ENCODE results near the gene UGT1A5. TPM values are rescaled to one million over a fixed set of nuclear protein-coding genes. Genes with fewer than 3 reads are reported as not detected.
A peak's percentile ranks its signal among the peaks of the same experiment; 100 is the strongest.

UGT1A5 gene
- total RNA-seq, 1 donor from 2014 or later: 3.8 TPM

- no peak for DNase-seq (ENCODE audit: low read depth)
These were observed 68.1 kb downstream of the UGT1A5 start for GRCh38 chr2:233780771-233781170.

DNA sequence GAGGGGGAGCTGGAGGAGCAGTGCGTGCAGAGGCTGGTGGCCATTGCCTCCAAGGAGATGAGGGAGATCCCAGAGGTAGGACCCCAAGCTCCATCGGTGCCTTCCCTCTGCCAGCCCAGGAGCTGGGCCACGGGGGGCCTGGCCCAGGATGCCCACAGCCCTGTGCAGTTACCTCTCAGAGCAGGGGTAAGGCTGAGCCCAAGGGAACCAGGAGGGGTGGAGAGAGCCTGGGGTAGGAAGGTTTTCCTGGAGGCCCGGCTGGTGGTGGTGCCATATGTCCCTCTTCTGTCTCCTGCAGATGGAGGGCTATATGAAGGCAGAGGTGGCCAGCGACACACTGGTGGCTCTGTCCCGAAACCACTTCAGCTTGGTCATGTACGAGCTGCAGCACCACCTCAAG is 76.8 kb downstream of the UGT1A5 start:
- no peak for DNase-seq (ENCODE audit: low read depth)

DNA sequence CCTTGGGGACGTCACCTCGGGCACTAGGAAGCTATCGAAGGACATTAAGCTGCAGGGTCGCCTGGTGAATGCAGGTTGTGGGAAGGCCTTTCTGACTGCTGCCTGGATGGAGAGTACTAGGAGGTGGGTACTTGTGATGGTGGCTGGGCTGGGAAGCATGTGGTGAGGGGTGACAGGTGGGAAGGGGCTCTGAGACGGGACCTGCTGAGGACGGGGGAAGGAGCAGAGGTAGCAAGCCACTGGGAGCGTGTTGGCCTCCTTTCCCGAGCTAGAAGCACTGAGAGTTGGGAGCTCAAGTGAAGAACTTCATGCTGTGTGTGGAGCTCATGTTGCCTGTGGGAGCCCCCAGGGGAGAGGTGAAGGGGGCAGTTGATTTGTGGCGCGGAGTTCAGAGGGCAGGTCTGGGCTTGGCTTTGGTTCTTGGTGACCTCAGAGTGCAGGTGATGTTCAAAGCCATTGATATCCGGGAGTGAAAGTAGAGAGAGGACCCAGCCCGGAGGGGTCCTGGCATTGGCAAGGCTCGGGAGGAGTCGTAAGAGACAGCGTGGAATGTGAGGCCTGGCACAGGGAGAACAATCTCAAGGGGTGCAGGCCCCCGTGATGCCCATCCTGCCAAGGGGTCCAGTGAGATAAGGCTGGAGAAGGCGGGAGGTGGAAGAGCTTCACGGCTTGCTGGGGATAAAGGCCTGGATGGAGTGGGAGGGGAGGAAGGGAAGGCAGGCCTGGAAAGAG is 78.6 kb downstream of the UGT1A5 start:
- no peak for DNase-seq (ENCODE audit: low read depth)

- DNase-seq (ENCODE audit: low read depth): no peak
These were observed 79.2 kb downstream of the UGT1A5 start for GRCh38 chr2:233791883-233792329.

GRCh38 chr2:233792720-233793119 is 80.0 kb downstream of the UGT1A5 start:
- DNase-seq (ENCODE audit: low read depth): no peak

DNA sequence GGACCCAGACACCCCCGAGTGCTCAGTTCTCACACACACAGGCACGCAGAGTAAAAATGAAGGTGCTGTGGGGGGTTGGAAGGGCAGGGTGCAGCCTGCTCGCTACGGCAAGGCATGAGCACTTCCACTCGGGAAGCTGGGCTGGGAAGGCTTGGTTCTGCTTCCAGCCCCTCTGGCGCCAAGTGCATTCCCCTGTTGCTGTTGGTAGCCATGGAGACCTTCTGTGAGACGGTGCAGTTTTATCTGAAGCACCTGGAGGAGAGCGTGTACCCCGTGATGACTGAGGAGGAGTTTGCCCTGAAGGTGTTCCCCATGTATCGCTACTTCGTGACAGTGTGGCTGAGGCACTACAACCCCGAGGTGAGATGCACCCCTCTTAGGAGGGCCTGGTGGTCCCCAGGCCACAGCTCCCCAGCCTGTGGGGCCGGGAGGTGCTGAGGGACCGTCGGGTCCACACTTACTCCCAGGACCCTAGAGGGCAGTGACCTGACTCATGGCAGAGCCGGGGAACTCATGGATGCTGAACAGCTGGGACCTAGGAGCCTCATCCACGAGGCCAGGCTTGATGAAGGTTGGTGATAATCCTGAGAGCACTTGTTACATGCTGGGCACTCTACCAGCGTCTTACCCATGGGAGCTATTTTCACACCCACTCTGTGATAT is 80.9 kb downstream of the UGT1A5 start:
- no peak for DNase-seq (ENCODE audit: low read depth)

DNA sequence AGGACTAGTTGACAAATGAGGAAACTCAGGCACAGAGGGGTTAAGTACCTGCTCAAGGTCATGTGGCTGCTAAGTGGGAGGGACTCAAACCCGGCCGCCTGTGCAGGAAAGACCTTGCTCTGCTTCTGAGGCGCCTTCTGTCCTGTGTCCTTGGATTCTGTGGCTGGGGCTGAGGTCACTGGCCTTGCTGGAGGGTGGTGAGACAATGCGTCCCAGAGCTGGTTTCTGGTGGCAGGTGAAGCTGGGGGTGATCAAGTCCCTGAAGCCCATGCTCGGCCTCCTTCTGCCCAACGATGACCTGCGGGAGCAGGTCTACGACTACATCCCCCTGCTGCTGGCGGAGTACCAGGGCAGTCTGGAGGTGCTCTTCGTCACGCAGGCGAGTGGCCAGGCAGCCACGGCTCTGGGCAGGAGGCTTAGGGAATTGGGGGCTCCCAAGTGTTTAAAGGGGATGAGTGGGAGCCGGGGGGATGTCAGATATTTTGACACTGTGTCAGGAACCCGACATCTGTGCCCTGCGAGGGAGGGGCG is 81.5 kb downstream of the UGT1A5 start:
- DNase-seq (ENCODE audit: low read depth): no peak

- DNase-seq (ENCODE audit: low read depth): no peak
These were observed 83.0 kb downstream of the UGT1A5 start for GRCh38 chr2:233795735-233796171.

- no peak for DNase-seq (ENCODE audit: low read depth)
These were observed 83.5 kb downstream of the UGT1A5 start for GRCh38 chr2:233796254-233796653.

GRCh38 chr2:233798335-233799086 is 85.8 kb downstream of the UGT1A5 start:
- DNase-seq (ENCODE audit: low read depth): no peak

DNA sequence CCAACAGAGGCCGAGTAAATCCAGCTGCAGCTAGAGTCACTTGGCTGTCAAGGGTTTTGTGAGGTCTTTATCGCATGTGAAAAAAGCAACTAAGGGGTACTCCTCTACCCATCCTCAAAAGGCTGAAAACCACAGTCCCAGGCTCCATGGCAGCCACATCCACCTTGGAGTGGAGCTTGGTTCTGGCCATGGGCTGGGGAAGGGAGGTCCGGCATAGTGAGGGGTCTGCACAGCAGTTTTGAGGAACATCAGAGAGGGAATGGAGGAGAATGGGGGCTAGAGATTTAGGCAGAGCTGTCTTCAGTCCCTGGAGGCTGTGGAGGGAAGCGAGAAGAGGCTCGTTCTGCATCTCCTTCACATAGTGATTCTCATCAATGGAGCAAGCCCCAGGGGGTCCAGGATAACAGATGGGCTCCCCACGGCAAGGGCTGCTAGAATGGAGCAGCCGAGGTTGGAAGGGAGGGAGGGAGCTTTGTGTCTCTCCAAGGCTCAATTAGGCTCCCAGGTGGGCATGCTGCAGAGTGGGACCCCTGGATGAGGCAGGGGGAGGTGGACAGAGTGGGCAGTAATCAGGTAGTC is 86.5 kb downstream of the UGT1A5 start:
- no peak for DNase-seq (ENCODE audit: low read depth)

DNA sequence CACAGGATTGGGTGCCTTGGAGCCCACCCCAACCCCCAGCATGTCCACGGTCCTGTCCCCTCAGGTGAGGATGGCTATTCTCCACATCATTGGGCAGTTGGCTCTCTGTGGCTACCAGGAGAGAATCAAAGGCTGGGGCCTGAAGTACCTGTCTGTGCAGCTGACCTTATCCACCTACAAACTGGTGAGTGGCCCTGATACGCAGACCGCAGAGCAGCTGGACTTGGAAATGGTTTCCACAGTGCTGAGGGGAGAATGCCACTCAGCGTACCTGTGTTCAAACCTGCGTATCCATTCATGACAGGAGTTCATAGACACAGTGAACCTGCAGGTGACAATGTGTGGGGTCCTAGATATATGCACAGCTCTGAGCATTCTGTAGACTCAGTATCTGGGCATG is 87.0 kb downstream of the UGT1A5 start:
- DNase-seq (ENCODE audit: low read depth): no peak

- DNase-seq (ENCODE audit: low read depth): no peak
These were observed 87.5 kb downstream of the UGT1A5 start for GRCh38 chr2:233800208-233800607.

DNA sequence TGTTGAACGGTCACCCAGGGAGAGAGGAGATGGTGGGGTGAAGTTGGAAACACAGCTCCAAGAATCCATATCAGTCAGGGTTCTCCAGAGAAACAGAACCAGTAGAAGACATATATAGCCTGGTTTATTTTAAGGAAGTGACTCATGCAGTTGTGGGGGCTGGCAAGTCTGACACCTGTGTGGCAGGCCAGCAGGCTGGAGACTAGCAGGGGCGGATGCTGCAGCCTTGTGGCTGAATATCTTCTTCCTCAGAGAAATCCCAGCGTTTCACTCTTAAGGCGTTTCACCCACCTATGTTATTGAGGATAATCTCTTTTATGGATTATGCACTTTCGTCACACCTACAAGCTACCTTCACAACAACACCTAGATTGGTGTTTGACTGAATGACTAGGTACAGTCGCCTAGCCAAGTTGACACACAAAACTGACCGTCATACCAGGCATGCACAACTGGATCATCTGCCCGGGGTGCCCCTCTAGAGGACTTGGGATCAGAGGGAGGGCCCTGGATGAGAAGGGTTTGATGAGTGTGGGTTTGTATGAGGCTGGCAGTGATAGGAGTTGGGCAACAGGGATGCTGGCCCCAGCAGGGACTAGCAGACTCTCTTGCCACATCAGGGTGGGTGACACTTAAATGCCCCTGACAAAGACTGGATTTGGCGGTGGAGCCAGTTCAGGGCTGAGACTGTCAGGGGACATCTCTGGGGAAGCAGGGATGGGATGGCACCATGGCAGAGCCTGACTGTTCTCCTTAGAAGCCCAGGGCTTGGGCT is 88.8 kb downstream of the UGT1A5 start:
- peak; percentile 9 for DNase-seq (ENCODE audit: low read depth)

GRCh38 chr2:233802132-233802815 is 89.6 kb downstream of the UGT1A5 start:
- DNase-seq (ENCODE audit: low read depth): no peak

DNA sequence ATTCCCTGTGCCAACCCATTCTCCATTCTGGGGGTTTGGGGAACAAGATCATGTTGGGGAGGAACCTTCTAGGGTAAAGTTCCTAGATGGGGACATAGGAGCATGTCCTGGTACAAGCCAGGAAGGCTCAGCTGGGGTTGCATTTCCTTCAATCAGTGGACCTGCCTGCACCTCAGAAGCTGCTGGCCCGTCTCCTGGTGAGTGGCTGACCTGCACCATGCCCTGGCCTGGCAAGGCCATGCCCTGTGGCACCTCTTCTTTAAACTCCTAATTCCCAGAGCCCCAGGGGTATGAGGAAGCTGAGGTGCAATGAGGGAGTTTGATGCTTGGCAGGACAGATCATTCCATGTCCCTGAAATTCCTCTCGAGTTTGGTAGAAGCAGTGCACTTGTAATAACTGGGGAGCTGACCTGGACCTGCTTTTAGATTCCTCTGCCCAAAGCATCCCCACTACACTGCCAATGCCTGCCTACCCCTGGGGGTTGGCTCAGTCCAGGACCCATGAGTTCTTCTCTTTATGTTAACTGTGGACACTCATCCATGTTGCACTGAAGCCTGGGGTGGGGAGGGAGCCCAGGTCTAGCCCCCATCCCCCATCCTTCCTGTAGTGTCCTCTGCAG is 90.7 kb downstream of the UGT1A5 start:
- no peak for DNase-seq (ENCODE audit: low read depth)

DNA sequence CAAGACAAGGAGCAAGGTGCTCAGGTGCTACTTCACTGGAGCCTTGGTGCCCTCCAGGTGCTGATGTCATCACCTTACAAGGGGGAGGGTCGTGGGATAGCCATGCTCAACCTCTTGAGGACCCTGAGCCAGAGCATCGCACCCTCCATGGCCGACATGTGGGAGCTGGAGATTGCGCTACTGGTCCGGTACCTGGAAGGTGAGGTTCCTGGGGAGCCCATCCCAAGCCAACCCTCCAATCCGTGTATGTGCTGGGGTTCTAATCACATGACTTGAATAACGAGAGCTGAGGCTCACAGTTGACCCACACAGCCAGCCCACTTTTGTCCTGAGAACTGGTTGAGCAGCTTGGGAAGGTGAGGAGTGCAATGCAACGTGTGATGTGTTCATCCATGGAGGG is 91.3 kb downstream of the UGT1A5 start:
- no peak for DNase-seq (ENCODE audit: low read depth)

DNA sequence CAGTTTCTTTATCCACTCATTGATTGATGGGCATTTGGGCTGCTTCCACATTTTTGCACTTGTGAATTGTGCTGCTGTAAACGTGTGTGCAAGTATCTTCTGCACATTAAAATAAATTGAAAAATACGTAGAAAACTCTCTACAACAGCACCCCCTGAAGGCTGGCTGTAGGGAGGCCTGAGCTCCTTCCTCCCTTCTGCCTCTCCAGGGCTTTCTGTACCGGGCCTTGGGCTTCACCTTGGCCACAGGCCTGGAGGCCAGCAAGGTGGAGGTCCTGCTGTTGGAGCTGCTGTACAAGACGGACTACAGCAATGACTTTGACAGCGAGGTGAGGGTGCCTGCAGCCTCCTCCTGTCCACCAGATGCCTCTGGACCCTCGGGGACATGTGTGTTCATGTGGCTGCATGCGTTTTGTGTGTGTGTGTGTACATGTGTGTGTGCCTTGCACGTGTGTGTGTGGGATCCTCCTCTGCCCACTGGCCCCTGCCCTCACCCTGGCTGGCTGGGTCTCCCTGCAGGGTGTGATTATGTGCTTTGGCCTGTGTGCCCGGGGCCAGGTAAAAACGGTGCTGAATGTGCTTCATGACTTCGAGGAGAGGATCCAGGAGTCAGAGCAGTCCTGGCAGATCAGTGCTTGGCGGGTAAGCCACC is 94.6 kb downstream of the UGT1A5 start:
- no peak for DNase-seq (ENCODE audit: low read depth)

All from renal cortical epithelial cell (primary cell).